ENCODE measurements around the gene OR52H1.

DNA sequence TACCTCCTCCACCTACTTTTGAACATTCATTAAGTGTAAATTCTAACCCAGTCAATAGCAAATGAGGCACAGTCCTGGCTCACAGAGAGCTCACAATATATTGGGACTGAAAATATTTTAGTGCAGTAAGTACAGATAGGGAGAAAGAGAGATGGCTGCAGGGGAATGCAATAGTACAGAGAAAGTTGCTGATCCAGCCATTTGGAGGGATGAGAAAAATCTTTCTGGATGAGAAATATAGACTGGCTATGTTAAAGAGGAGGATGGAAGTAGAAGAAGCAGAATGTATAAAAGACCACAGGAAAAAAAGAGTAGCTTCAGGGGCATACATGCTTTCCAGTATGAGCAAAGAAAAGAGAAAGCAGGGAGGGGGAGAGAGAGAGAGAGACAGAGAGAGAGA, 28.8 kb upstream of the OR52H1 start:
- TF ChIP-seq POLR2A (IDR thresholded peaks at IDR 0.05) (no peak), POLR2AphosphoS5 (IDR thresholded peaks at IDR 0.05) (no peak), EP300 (IDR thresholded peaks at IDR 0.05) (no peak)
- TF ChIP-seq, protein P1, sequence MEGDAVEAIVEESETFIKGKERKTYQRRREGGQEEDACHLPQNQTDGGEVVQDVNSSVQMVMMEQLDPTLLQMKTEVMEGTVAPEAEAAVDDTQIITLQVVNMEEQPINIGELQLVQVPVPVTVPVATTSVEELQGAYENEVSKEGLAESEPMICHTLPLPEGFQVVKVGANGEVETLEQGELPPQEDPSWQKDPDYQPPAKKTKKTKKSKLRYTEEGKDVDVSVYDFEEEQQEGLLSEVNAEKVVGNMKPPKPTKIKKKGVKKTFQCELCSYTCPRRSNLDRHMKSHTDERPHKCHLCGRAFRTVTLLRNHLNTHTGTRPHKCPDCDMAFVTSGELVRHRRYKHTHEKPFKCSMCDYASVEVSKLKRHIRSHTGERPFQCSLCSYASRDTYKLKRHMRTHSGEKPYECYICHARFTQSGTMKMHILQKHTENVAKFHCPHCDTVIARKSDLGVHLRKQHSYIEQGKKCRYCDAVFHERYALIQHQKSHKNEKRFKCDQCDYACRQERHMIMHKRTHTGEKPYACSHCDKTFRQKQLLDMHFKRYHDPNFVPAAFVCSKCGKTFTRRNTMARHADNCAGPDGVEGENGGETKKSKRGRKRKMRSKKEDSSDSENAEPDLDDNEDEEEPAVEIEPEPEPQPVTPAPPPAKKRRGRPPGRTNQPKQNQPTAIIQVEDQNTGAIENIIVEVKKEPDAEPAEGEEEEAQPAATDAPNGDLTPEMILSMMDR (IDR thresholded peaks at IDR 0.05) = no peak
